PFSK-1 (cell line): Measurements from ENCODE around the gene COL19A1.

Source experiments
- FOXP2 ChIP-seq: optimal IDR thresholded peaks from 2 replicates; pipeline ENCODE3; 2011; ENCODE audit warnings: borderline replicate concordance, control low read depth, inconsistent platforms; ENCODE audit not compliant: insufficient read depth; ENCODE audit errors: extremely low read length, extremely low read depth
- POLR2AphosphoS5 ChIP-seq: IDR thresholded peaks from 2 replicates; pipeline ENCODE4 v1.6.1; 2012; ENCODE audit warnings: low read depth, mild to moderate bottlenecking, control low read depth, low read length, moderate library complexity
- REST ChIP-seq, 2 experiments: IDR thresholded peaks; 2 replicates each; pipeline versions ENCODE4 v1.6.1 to v1.8.0; 2011 to 2012; ENCODE audit warnings: low read depth in 2 of 2, low read length in 2 of 2, control low read depth in 1 of 2, inconsistent platforms in 1 of 2, mild to moderate bottlenecking in 1 of 2, moderate library complexity in 1 of 2; ENCODE audit not compliant: insufficient read depth in 1 of 2
- SIN3A ChIP-seq: IDR thresholded peaks from 2 replicates; pipeline ENCODE4 v1.6.1; 2012; ENCODE audit warnings: mild to moderate bottlenecking, low read length, moderate library complexity, borderline replicate concordance; ENCODE audit not compliant: insufficient read depth
- TAF1 ChIP-seq: IDR thresholded peaks from 2 replicates; pipeline ENCODE4 v1.6.1; 2012; ENCODE audit warnings: low read length, control low read depth, borderline replicate concordance; ENCODE audit not compliant: insufficient read depth

Gene COL19A1

GRCh38 chr6:69865126-69865525 lies 1.2 kb upstream of the COL19A1 start:
- no peak for TF ChIP-seq POLR2AphosphoS5
- no peak for TF ChIP-seq REST (IDR thresholded peaks at IDR 0.05; ENCODE audit: insufficient read depth in 1 of 2, low read depth in 2 of 2, low read length in 2 of 2)
- no peak for TF ChIP-seq TAF1
- TF ChIP-seq SIN3A: no peak
- TF ChIP-seq FOXP2: no peak

- TF ChIP-seq POLR2AphosphoS5 (no peak), FOXP2 (peak; percentile 26)
Observed at GRCh38 chr6:69866770-69867638, 648 bp downstream of the COL19A1 start.

- TF ChIP-seq FOXP2 (no peak), REST (IDR thresholded peaks at IDR 0.05; ENCODE audit: insufficient read depth in 1 of 2, low read depth in 2 of 2, low read length in 2 of 2) (no peak), TAF1 (no peak), POLR2AphosphoS5 (no peak), SIN3A (no peak)
Observed at GRCh38 chr6:69867639-69867976, 1.3 kb downstream of the COL19A1 start.

GRCh38 chr6:69868252-69868804 lies 2.0 kb downstream of the COL19A1 start:
- no peak for TF ChIP-seq REST (IDR thresholded peaks at IDR 0.05; ENCODE audit: insufficient read depth in 1 of 2, low read depth in 2 of 2, low read length in 2 of 2)
- no peak for TF ChIP-seq FOXP2
- TF ChIP-seq POLR2AphosphoS5: no peak
- no peak for TF ChIP-seq TAF1
- TF ChIP-seq SIN3A: no peak

- TF ChIP-seq FOXP2 (no peak), REST (IDR thresholded peaks at IDR 0.05; ENCODE audit: insufficient read depth in 1 of 2, low read depth in 2 of 2, low read length in 2 of 2) (no peak), TAF1 (no peak), SIN3A (no peak), POLR2AphosphoS5 (no peak)
Observed at GRCh38 chr6:69868961-69869360, 2.6 kb downstream of the COL19A1 start.
